SIG-M5 treated with dmso at 0.1 percent for 504 hours (cell line): ENCODE measurements around the gene MAN2A2.

Experiments used
- DNase-seq: peaks from one replicate; lab custom pipeline; 2025; ENCODE audit not compliant: unreplicated experiment; lab: John Stamatoyannopoulos, UW

The MAN2A2 gene

DNA sequence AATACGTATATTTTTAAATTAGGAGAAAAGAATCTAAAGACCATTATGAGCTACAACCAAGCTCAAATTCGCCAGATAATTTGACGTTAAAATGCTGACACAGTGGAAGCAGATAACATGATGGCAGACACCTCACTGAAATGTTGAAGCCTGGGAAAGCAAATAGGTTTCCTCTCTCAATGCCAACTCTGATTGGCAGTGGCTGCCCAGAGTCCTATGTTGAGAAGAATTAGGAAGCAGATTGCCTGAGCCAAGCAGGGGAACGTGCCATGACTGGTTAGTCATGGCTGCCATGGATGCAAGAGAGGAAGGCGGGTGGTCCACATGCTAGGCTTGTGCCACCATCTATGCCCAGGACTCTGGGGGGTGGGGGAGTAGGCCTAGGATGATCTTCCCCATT lies 35.2 kb downstream of the MAN2A2 start:
- no peak for DNase-seq

DNA sequence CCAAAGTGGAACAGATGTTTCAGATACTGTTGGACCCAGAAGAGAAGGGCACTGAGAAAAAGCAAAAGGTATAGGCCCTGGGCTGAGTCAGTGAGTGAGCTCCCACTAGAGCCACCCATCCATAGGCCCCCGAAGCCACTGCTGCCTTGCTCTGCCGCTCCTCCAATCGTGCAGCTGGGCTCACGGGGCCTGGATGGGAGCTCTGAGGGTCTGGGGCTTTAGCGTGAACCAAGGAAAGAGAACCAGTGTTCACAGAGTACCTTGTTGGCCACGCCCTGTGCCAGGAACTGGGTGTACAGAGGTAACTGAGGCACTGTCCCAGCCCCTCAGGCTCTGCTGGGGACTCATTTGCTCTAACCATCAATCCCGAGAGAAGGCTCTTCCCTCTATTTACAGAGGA lies 36.7 kb downstream of the MAN2A2 start:
- no peak for DNase-seq

DNA sequence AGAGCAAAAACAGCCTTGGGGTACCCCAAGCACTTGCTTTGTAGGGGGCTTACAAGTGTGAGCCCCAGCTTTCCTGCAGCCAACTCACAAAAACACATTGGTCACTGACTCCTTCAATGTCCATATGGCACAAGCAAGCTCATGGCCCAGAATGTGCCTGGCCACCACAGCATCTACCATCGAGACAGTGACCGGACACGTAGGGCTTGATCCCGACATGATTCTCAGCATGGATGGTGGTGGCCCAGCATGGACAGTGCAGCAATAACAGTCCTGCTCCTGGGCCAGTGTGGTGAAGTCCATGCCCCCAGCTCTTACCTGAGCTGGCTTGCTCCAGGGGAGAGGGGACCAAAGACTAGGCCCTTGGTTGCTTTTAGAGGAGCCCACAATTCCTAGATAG lies 37.9 kb downstream of the MAN2A2 start:
- no peak for DNase-seq

DNA sequence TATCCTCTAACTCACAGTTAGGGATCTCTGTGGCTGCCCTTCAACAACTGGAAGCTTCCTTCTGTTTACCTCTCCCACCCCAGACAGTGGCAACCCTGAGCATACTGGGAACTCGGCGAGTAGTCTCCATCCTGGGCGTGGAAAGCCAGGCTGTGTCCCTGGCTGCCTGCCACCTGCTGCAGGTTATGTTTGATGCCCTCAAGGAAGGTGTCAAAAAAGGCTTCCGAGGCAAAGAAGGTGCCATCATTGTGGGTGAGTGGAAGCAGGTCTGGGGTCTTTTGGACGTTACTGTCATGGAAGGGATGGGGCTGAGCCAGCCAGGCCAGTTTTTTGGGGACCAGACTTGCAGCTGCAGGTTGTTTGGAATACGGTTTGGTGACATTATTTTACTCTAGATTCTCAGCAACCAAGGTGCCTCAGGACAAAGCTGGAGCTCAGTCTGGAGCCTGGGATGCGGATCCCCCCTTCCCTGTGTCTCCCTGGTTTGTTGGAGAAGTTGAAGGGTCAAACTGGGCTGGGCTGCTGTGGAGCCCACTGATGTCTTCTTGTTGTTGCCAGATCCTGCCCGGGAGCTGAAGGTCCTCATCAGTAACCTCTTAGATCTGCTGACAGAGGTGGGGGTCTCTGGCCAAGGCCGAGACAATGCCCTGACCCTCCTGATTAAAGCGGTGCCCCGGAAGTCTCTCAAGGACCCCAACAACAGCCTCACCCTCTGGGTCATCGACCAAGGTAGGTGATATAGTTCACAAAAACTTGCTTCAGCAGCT lies 39.4 kb downstream of the MAN2A2 start:
- DNase-seq = no peak

DNA sequence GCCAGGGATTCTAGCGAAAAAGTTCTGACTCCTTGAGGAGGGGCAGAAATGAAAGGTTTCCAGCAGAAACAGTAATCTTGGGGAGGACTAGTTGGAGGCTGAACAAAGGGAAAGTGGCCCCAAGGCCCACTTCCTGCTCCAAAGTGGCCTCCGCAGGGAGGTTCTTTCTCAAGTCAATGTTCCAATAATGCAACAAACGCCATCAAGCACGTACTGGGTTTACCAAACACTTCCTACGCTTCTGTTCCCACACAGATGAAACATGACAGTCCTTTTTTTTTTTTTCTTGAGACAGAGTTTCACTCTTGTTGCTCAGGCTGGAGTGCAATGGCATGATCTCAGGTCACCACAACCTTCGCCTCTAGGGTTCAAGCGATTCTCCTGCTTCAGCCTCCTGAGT lies 42.0 kb downstream of the MAN2A2 start:
- no peak for DNase-seq

DNA sequence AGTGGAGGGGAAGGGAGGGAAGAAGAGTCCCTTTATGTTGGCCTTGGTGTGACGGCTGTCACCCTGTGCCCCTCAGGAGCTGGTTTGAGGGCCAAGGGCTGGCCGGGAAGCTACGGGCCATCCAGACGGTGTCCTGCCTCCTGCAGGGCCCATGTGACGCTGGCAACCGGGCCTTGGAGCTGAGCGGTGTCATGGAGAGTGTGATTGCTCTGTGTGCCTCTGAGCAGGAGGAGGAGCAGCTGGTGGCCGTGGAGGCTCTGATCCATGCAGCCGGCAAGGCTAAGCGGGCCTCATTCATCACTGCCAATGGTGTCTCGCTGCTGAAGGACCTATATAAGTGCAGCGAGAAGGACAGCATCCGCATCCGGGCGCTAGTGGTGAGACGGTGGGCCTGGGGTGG lies 43.4 kb downstream of the MAN2A2 start:
- no peak for DNase-seq

DNA sequence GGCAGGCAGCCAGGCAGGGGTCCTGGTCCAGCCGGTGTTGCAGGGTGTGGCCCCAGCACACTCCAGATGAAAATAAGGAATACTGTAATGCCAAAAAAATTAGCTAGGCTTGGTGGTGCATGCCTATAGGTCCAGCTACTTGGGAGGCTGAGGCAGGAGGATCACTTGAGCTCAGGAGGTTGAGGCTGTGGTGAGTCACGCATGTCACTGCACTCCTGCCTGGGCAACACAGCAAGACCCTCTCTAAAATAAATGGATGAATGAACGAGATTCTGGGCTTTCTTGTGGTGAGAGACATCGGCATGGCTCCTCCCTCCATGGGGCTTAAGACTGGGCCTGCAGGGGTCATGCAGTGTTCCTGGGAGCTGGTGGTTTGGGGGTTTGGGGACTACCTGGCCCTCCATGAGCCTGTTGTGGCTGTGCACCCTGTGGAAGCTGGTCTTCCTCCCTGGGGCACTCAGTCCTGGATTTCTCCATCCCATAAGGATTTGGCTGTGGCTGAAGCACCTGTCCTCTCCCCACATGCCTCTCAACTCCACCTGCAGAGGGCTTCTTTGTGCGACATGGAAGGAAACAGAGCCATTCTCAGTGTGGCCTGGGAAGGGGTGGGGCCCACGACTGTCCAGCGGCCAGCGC lies 44.0 kb downstream of the MAN2A2 start:
- DNase-seq = no peak

DNA sequence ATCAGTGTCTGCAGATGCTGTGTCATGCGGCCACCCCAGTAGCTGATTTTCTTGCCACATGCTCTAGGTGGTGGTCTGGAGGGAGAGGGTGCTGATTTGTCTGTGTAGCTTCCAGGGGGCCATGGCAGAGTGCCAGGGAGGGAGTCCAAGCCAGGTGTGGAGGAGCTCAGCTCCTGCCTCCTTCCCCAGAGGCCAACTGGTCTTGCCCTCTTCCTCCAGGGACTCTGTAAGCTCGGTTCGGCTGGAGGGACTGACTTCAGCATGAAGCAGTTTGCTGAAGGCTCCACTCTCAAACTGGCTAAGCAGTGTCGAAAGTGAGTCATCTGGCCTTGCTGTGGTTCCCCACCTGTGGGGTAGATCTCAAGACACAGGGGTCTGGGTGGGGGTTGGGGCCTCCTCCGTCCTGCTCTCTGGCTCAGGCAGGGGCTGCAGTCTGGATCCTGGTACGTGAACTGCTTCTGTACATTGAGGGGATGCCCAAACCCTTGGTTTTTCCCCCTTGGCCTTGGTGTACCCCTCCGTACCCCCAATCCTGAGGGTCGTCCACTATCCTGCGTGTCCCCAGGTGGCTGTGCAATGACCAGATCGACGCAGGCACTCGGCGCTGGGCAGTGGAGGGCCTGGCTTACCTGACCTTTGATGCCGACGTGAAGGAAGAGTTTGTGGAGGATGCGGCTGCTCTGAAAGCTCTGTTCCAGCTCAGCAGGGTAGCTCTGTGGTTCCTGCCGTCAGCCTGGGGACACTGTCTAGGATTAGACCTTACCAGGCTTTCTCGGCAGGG lies 44.7 kb downstream of the MAN2A2 start:
- no peak for DNase-seq

DNA sequence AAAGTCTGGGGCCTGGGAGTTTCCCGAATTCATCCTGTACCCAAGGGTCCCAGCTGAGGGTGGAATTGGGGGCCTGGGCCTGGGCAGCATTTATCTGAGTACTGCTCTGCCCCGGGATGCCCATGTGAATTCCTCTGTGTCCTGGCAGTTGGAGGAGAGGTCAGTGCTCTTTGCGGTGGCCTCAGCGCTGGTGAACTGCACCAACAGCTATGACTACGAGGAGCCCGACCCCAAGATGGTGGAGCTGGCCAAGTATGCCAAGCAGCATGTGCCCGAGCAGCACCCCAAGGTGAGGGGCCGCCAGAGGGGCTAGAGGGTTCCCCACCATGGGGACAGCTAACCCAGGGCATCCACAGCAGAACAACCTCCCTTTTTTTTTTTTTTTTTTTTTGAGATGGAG lies 45.4 kb downstream of the MAN2A2 start:
- DNase-seq = no peak

DNA sequence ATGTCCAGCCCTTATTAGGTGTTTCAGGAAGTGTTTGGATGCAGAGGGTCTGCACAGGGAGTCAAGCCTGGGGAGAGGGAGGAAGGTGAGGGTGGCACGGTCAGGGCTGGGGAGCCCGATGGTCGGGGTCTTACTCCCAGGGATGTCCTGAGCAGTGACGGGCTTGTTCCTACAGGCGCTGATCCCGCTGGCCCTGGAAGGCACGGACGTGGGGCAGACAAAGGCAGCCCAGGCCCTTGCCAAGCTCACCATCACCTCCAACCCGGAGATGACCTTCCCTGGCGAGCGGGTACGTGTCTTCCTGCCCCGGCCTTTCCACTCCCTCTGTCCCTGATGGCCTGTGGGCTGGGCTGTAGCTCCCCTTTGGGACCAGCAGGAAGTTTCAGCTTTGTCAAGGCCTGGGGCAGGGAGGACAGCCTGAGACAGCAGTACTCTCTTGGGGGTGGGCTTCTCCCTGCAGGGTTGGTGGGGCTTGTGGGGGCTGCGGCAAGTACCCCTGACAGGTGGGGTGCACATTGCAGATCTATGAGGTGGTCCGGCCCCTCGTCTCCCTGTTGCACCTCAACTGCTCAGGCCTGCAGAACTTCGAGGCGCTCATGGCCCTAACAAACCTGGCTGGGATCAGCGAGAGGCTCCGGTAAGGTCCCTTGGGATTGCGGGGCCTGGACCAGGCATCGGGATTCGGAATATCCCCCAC lies 47.0 kb downstream of the MAN2A2 start:
- DNase-seq = no peak

DNA sequence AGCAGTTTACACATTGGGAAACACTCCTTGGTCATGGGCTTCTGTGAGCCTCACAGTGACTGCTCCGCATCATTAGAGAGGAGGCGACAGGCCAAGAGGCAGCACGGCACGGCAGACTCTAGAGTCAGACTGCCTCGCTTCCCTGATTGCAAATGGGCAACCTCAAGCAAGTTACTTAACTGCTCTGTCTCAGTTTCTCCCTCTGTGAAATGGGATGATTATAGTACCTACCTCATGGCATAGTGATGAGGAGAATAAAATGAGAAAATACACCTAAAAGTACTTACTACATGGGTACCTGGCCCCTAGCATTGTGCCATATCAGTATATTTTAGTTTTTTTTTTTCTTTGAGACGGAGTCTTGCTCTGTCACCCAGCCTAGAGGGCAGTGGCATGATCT lies 47.6 kb downstream of the MAN2A2 start:
- no peak for DNase-seq

DNA sequence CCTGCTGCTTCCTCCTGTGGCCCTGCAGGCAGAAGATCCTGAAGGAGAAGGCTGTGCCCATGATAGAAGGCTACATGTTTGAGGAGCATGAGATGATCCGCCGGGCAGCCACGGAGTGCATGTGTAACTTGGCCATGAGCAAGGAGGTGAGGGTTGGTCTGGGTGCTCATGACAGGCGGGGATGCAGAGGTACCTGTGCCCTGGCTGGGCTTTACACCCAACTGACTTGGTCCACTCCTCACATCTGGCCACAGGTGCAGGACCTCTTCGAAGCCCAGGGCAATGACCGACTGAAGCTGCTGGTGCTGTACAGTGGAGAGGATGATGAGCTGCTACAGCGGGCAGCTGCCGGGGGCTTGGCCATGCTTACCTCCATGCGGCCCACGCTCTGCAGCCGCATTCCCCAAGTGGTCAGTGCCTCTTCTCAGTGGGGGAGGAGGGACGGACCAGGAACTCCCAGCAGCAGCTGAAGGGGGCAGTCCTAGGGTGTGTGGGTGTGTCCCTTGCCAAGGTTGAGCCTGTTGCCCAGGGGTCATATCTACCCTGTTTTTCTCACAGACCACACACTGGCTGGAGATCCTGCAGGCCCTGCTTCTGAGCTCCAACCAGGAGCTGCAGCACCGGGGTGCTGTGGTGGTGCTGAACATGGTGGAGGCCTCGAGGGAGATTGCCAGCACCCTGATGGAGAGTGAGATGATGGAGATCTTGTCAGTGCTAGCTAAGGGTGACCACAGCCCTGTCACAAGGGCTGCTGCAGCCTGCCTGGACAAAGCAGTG lies 50.0 kb downstream of the MAN2A2 start:
- DNase-seq = no peak

DNA sequence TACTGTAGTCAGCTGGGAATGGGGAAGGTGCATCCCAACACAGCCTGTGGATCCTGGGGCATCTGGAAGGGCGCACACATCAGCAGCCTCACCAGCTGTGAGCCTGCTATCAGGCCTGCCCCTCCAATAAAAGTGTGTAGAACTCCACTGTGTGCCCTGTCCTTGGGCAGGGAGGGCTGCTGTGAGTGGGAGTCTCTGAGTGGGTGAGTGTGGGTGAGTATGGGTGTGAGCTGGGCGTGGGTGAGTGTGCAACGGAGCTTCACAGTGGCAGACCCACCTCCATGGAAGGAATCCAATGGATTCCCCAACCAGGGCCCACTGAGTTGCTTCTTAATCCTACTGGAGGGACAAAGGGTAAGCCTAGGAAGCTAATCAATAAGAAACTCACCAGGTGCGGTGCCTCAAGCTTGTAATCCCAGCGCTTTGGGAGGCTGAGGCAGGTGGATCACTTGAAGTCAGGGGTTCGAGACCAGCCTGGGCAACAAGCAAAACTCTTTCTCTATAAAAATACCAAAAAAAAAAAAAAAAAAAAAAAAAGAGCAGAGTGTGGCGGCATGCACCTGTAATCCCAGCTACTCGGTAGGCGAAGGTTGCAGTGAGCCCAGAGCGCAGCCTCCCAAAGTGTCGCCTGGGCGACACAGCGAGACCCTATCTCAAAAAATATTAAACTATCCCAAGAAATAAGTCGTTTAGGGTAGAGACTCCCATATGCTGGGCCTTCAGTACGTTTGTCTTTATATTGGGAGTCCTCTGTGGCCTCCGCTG lies 51.0 kb downstream of the MAN2A2 start:
- DNase-seq = no peak

DNA sequence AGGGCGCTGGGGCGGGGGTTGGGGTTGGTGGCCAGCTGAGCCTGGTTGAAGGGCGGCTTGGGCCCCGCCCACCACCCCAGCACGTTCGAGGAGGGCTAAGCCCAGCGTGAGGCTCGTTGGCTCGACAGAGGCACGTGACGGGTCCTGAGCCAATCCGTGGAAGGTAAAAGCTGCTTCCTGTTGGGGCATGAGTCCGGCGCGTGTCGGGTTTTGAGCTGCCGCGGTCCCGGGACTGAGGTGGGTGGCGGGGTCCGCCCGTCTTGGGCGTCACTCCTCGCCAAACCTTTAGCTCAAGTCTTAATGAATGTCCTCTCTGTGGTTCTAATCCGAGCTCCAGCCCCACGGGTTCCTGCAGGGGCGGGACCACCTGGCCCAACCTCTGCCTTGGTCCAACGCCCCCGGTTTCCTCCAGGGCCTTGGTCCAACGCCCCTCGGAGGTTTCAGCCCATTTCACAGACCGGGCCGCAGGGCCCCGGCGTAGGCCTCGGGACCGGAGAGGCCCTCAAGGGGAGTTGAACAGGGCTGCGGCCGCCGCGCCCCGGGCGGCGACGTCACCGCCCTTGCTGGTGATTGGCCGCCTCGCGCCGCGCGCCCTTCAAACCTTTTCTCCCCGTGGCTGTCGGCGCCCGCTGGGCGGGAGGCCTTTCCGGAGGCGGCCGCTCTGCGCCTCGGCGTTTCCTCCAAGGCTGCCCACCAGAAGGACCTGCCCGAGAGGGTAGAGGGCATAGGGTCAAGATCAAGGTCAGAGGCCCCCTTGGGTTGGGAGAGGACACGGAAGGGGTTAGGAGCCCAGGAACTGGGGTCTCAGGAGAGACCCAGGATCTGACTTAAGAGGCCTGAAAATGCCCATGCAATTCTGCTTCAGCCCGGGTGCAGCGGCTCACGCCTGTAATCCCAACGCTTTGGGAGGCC lies 51.9 kb downstream of the MAN2A2 start, which contains the start of gene RCCD1:
RCCD1 (plus strand) TSS at position 173 of the 912 bp plus-strand sequence. CDS start 1,851 bp downstream, outside the sequence.
- peak; percentile 96 for DNase-seq

DNA sequence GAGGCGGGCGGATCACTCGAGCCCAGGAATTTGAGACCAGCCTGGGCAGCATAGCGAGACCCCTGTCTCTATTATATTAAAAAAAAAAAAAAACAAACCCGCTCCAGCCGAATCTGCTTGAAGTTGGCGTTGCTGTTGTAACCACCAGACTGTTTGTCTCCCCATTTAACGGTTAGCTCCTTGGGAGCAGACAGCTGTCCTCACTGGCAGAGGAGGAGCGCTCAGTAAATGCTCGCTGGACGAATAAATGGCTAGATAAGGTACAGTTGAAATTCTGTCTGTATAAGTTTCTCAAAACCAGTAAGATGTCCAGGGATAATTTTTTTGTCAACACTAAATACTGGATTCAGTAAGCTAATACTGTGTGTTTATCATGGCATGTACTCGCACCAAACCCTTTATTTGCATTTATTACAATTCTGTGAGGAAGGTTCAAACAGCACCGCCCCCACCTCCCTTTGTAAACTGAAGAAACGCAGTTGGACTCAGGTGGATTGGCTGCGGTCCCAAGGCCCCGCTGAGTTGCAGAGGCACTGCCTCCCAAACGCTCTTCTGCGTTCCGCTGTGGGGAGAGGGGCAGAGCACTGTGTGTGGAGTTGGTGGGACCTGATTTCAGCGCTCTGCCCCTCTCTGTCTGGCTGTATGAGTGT lies 52.6 kb downstream of the MAN2A2 start:
- DNase-seq = no peak

DNA sequence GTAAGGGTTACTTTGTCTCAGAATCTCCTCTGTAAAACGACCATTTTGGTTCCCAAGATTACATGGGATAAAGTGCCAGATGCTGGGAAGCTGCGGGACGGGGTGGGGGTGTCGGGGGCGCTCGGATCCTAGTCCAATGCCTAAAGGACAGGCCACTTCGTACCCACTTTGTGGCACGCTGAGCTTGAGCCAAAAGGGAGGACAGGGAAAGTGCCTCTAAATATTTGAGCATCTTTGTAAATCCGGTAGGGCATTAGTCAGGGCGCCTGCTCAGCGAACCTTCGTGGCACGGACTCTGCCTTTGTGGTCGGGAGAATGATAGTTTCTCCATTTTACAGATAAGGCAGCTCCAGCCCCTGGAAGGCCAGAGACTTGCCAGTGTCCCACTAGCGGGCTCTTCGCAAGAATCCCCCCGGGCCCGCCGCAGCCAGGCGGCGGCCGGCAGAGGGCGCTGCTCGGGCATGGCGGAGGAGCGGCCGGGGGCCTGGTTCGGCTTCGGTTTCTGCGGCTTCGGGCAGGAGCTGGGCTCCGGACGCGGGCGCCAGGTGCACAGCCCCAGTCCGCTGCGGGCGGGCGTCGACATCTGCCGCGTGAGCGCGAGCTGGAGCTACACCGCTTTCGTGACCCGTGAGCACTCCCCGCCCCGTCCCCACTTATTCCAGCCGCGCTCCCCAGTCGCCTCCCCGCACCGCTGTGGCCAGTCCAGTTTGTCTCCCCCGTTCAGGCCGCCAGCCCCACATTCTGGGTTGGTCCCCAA lies 53.4 kb downstream of the MAN2A2 start:
- DNase-seq = peak; percentile 42

DNA sequence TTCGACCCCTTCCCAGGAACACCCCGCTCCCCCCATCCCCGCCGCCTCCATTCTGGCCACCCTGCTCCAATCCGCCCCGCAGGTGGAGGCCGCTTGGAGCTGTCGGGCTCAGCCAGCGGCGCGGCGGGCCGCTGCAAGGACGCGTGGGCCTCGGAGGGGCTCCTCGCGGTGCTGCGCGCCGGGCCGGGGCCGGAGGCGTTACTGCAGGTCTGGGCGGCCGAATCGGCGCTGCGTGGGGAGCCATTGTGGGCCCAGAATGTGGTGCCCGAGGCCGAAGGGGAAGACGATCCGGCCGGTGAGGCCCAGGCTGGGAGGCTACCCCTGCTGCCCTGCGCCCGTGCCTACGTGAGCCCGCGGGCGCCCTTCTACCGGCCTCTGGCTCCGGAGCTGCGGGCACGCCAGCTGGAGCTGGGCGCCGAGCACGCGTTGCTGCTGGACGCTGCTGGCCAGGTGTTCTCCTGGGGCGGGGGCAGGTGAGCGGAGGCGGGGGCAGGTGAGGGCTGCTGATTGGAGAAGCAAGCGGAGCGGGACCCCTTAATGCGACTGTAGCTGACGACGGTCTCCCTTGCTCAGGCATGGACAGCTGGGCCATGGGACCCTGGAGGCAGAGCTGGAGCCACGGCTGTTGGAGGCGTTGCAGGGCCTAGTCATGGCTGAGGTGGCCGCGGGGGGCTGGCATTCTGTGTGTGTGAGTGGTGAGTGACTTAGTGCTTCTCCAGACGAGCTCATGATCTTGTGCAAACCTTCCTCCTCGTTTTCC lies 54.1 kb downstream of the MAN2A2 start:
- no peak for DNase-seq
